H1 (cell line): Measurements from ENCODE around the gene HK1. TPM values are rescaled to one million over a fixed set of nuclear protein-coding genes. Genes with fewer than 3 reads are reported as not detected.

Source experiments
- CTCF ChIA-PET: fragments of 300-600 bp; sonication (Branson Sonifier 250); formaldehyde crosslinking; loops from one replicate; lab custom pipeline; 2021; ENCODE audit not compliant: partially characterized antibody; lab: Charles Lee
- POLR2A ChIA-PET: fragments of 300-600 bp; sonication (Branson Sonifier 250); formaldehyde crosslinking; loops from one replicate; lab custom pipeline; 2021; ENCODE audit warnings: inconsistent platforms; ENCODE audit not compliant: partially characterized antibody; lab: Charles Lee
- DNase-seq, 2 experiments: peaks; one replicate each; pipeline versions ENCODE4 v3.0.0 to v3.0.0-alpha.2; 2010 to 2022; ENCODE audit warnings: low spot score in 2 of 2, low read depth in 1 of 2, mixed read lengths in 1 of 2
- FAIRE-seq: peaks from 2 replicates; lab custom pipeline; 2011; peaks lifted over from hg19 to GRCh38; lab: Jason Lieb, UNC
- H2AFZ ChIP-seq: 2 replicates; pipeline ENCODE4 v1.8.1; 2012; ENCODE audit warnings: low read length, inconsistent platforms
- H2AK5ac ChIP-seq: 2 replicates; pipeline ENCODE4 v1.6.1; 2013; ENCODE audit warnings: low read depth, low read length
- H2BK120ac ChIP-seq: replicated peaks from 2 replicates; pipeline ENCODE3; 2013; ENCODE audit warnings: low read depth, low read length, inconsistent platforms
- H2BK12ac ChIP-seq: 2 replicates; pipeline ENCODE4 v1.6.1; 2013; ENCODE audit warnings: low read depth, low read length
- H2BK15ac ChIP-seq: 2 replicates; pipeline ENCODE4 v1.6.1; 2013; ENCODE audit warnings: low read length
- H2BK20ac ChIP-seq: 2 replicates; pipeline ENCODE4 v1.6.1; 2013; ENCODE audit warnings: low read length
- H2BK5ac ChIP-seq: 2 replicates; pipeline ENCODE4 v1.6.1; 2013; ENCODE audit warnings: low read depth, low read length
- H3K14ac ChIP-seq: 2 replicates; pipeline ENCODE4 v1.6.1; 2013; ENCODE audit warnings: inconsistent platforms; ENCODE audit not compliant: insufficient read length
- H3K18ac ChIP-seq: 2 replicates; pipeline ENCODE4 v1.6.1; 2013; ENCODE audit warnings: low read length; ENCODE audit errors: extremely low read depth
- H3K23ac ChIP-seq: 2 replicates; pipeline ENCODE4 v1.6.1; 2013; ENCODE audit warnings: inconsistent platforms; ENCODE audit not compliant: insufficient read length
- H3K23me2 ChIP-seq: 2 replicates; pipeline ENCODE4 v1.6.1; 2013; ENCODE audit warnings: low read depth, low read length
- H3K27ac ChIP-seq: 2 replicates; pipeline ENCODE4 v1.6.1; 2011; ENCODE audit warnings: low read depth, low read length, inconsistent platforms
- H3K27me3 ChIP-seq, 4 experiments: replicated peaks in 1 of 4; 1 replicate in 1 of 4; 2 replicates in 3 of 4; pipeline versions ENCODE4 v1.6.1 to v1.8.1; 2011 to 2013; ENCODE audit warnings: low read length in 3 of 4, mild to moderate bottlenecking in 3 of 4, inconsistent platforms in 2 of 4, mixed read lengths in 2 of 4, moderate library complexity in 1 of 4; ENCODE audit not compliant: control insufficient read depth in 3 of 4, insufficient read depth in 3 of 4; ENCODE audit errors: extremely low read depth in 1 of 4
- H3K36me3 ChIP-seq, 4 experiments: 2 replicates each; pipeline versions ENCODE4 v1.6.1 to v1.8.1; 2011 to 2013; ENCODE audit warnings: mild to moderate bottlenecking in 4 of 4, low read length in 3 of 4, moderate library complexity in 2 of 4, control low read depth in 1 of 4, inconsistent platforms in 1 of 4; ENCODE audit not compliant: insufficient read depth in 4 of 4, control insufficient read depth in 2 of 4
- H3K4ac ChIP-seq: replicated peaks from 2 replicates; pipeline ENCODE3; 2013; ENCODE audit warnings: low read length, low read depth, mixed read lengths, inconsistent platforms; ENCODE audit not compliant: insufficient read length
- H3K4me1 ChIP-seq, 4 experiments: replicated peaks in 1 of 4; 1 replicate in 1 of 4; 2 replicates in 3 of 4; pipeline versions ENCODE4 v1.6.1 to v1.8.1; 2011 to 2013; ENCODE audit warnings: low read length in 3 of 4, inconsistent platforms in 2 of 4, mixed read lengths in 1 of 4; ENCODE audit not compliant: insufficient read depth in 4 of 4, control insufficient read depth in 3 of 4
- H3K4me2 ChIP-seq, 2 experiments: 2 replicates each; pipeline versions ENCODE4 v1.6.1 to v1.8.1; 2011 to 2013; ENCODE audit warnings: low read depth in 2 of 2, low read length in 2 of 2, control low read depth in 1 of 2, inconsistent platforms in 1 of 2, mild to moderate bottlenecking in 1 of 2; ENCODE audit not compliant: insufficient read depth in 1 of 2
- H3K4me3 ChIP-seq, 4 experiments: fragments of 200-600, 300-600 bp in 1 of 4; sonication (generic), shearing (Covaris generic), sonication (Bioruptor Twin) in 1 of 4; 2 replicates each; pipeline versions ENCODE4 v1.5.1 to v1.8.1; 2011 to 2016; ENCODE audit warnings: low read length in 4 of 4, low read depth in 3 of 4, control low read depth in 2 of 4, inconsistent platforms in 2 of 4, mild to moderate bottlenecking in 2 of 4, mixed read lengths in 1 of 4, moderate library complexity in 1 of 4; ENCODE audit not compliant: insufficient read depth in 2 of 4; ENCODE audit errors: extremely low read depth in 1 of 4
- H3K56ac ChIP-seq: replicated peaks from 2 replicates; pipeline ENCODE3; 2013; ENCODE audit warnings: low read depth, mild to moderate bottlenecking, mixed read lengths, low read length, inconsistent platforms; ENCODE audit not compliant: insufficient read length
- H3K79me1 ChIP-seq: 2 replicates; pipeline ENCODE4 v1.6.1; 2013; ENCODE audit warnings: low read depth, low read length, control low read depth
- H3K79me2 ChIP-seq, 2 experiments: 2 replicates each; pipeline versions ENCODE4 v1.6.1 to v1.8.1; 2012 to 2013; ENCODE audit warnings: low read length in 2 of 2, mild to moderate bottlenecking in 2 of 2, inconsistent platforms in 1 of 2; ENCODE audit not compliant: insufficient read depth in 2 of 2, control insufficient read depth in 1 of 2
- H3K9ac ChIP-seq, 4 experiments: replicated peaks in 1 of 4; 1 replicate in 1 of 4; 2 replicates in 3 of 4; pipeline versions ENCODE4 v1.6.1 to v1.8.1; 2011 to 2013; ENCODE audit warnings: low read depth in 3 of 4, low read length in 3 of 4, control low read depth in 2 of 4, mild to moderate bottlenecking in 2 of 4, moderate library complexity in 2 of 4, inconsistent platforms in 1 of 4; ENCODE audit errors: extremely low read depth in 1 of 4
- H3K9me3 ChIP-seq, 2 experiments: 2 replicates each; pipeline versions ENCODE4 v1.6.1 to v1.8.1; 2012 to 2013; ENCODE audit warnings: mild to moderate bottlenecking in 2 of 2, moderate library complexity in 2 of 2, control low read depth in 1 of 2, inconsistent platforms in 1 of 2, low read depth in 1 of 2, low read length in 1 of 2, mixed read lengths in 1 of 2; ENCODE audit not compliant: insufficient read depth in 2 of 2
- H4K20me1 ChIP-seq, 2 experiments: replicated peaks in 1 of 2; 2 replicates each; pipeline versions ENCODE3 to v1.8.1; 2011 to 2013; ENCODE audit warnings: inconsistent platforms in 2 of 2, low read length in 2 of 2, mild to moderate bottlenecking in 1 of 2; ENCODE audit not compliant: insufficient read depth in 2 of 2, control insufficient read depth in 1 of 2
- H4K5ac ChIP-seq: 2 replicates; pipeline ENCODE4 v1.6.1; 2013; ENCODE audit warnings: low read length, low read depth, mixed read lengths, inconsistent platforms; ENCODE audit not compliant: insufficient read length
- H4K8ac ChIP-seq: 2 replicates; pipeline ENCODE4 v1.8.0; 2013; ENCODE audit warnings: mild to moderate bottlenecking, moderate library complexity, low read length, inconsistent platforms; ENCODE audit not compliant: insufficient read depth; ENCODE audit errors: extremely low read depth
- H4K91ac ChIP-seq: replicated peaks from 2 replicates; pipeline ENCODE3; 2013; ENCODE audit warnings: low read length, mixed read lengths, inconsistent platforms; ENCODE audit not compliant: insufficient read length
- BACH1 ChIP-seq: IDR thresholded peaks from 2 replicates; pipeline ENCODE4 v1.6.1; 2012; ENCODE audit warnings: low read length, improper control_type of control experiment
- BCL11A ChIP-seq, 2 experiments: IDR thresholded peaks; one replicate each; pipeline ENCODE4 v1.6.1; 2011; ENCODE audit warnings: low read depth in 2 of 2, low read length in 2 of 2, mild to moderate bottlenecking in 2 of 2
- EGR1 ChIP-seq: IDR thresholded peaks from 2 replicates; pipeline ENCODE4 v1.6.1; 2011; ENCODE audit warnings: low read depth, low read length, borderline replicate concordance
- EP300 ChIP-seq, 2 experiments: IDR thresholded peaks; 1 replicate in 1 of 2; 2 replicates in 1 of 2; pipeline ENCODE4 v1.6.1; 2011 to 2012; ENCODE audit warnings: low read depth in 2 of 2, low read length in 2 of 2, mild to moderate bottlenecking in 2 of 2, borderline replicate concordance in 1 of 2, inconsistent platforms in 1 of 2, moderate library complexity in 1 of 2
- EZH2 ChIP-seq: fragments of 200-600 bp; sonication (generic); IDR thresholded peaks from 2 replicates; pipeline ENCODE4 v1.7.1; 2012; ENCODE audit warnings: low read depth, mild to moderate bottlenecking, moderate library complexity, low read length, inconsistent platforms; ENCODE audit not compliant: severe bottlenecking
- POLR2AphosphoS5 ChIP-seq: IDR thresholded peaks from 2 replicates; pipeline ENCODE4 v1.6.1; 2011; ENCODE audit warnings: low read depth, low read length
- WGBS, 2 experiments: shearing (Covaris generic) in 1 of 2; methylation state at CpG; one replicate each; pipeline versions ENCODE4 v1.1.6 to v1.1.7; 2013 to 2015; ENCODE audit warnings: low lambda C conversion rate in 2 of 2, mixed read lengths in 2 of 2, inconsistent platforms in 1 of 2, low coverage in 1 of 2, missing lambda C conversion rate in 1 of 2; ENCODE audit not compliant: insufficient replicate concordance in 2 of 2, insufficient coverage in 1 of 2, insufficient read length in 1 of 2; ENCODE audit errors: extremely low coverage in 1 of 2, missing lambda C conversion rate in 1 of 2; 5-methylcytosine and 5-hydroxymethylcytosine counted together
- polyA plus RNA-seq, 7 experiments: library from polyadenylated mRNA; depleted of rRNA in 3 of 7; stranded (reverse) in 5 of 7; unstranded in 2 of 7; fragments of >200 nt in 5 of 7; fragments of 200-250 nt in 2 of 7; gene quantifications; 1 replicate in 5 of 7; 2 replicates in 1 of 7; 4 replicates in 1 of 7; pipeline versions ENCODE4 v1.2.1 to v1.2.3, GENCODE V29; 2011 to 2013; ENCODE audit warnings: missing spikeins in 2 of 7, mixed read lengths in 2 of 7
- total RNA-seq: library from RNA; stranded (reverse); fragmentation: NEBNext Ultra II Directional; extraction: Animal tissue kit (Norgen Biotek cat#: 25700); gene quantifications from 2 replicates; pipeline ENCODE4 v1.2.1, GENCODE V29; 2021

The HK1 gene
- total and polyA plus RNA-seq, 2 of the 8 experiments (the other 6 are each of a cell fraction or from before 2014, with no cell fraction given) = 55.8 to 247 TPM

GRCh38 chr10:69434169-69434568, 155.9 kb downstream of the HK1 start:
- H3K23ac ChIP-seq = no peak overlapping the region
- no peak overlapping the region for H2BK12ac ChIP-seq
- TF ChIP-seq EZH2 (no peak), BACH1 (no peak), EP300 (IDR thresholded peaks at IDR 0.05; ENCODE audit: borderline replicate concordance in 1 of 2, low read depth in 2 of 2, low read length in 2 of 2) (no peak), POLR2AphosphoS5 (no peak), EGR1 (no peak), BCL11A (IDR thresholded peaks at IDR 0.05; ENCODE audit: low read depth in 2 of 2, low read length in 2 of 2) (no peak)
- H3K18ac ChIP-seq = no peak overlapping the region
- ChIA-PET CTCF (interaction anchor here (0.7 to 16.6 kb wide), 4 partner anchors 16 to 201 kb away, joined by 3 to 150 read pairs (median 3); partner anchors contain the start of gene TSPAN15), POLR2A (no interaction called here)
- H2AK5ac ChIP-seq = no peak overlapping the region
- 86% methylated on average over 2 of the region's 2 CpGs; no CpG with 5 or more reads in 1 of the 2 experiments for WGBS, 2 experiments
- H3K4me2 ChIP-seq = no peak overlapping the region
- no peak overlapping the region for H3K4me3 ChIP-seq
- H2BK15ac ChIP-seq = no peak overlapping the region
- no peak for FAIRE-seq
- H2BK20ac ChIP-seq = no peak overlapping the region
- H3K23me2 ChIP-seq = no peaks in the 10 kb centered on the region
- H3K4me1 ChIP-seq = no peaks in the 10 kb centered on the region
- H3K36me3 ChIP-seq = no peaks in the 10 kb centered on the region
- no peak overlapping the region for H3K14ac ChIP-seq
- no peak overlapping the region for H4K91ac ChIP-seq
- no peak overlapping the region for H2AFZ ChIP-seq
- no peaks in the 10 kb centered on the region for H3K27me3 ChIP-seq
- no peak for DNase-seq
- no peak overlapping the region for H4K8ac ChIP-seq
- no peaks in the 10 kb centered on the region for H4K20me1 ChIP-seq
- H3K56ac ChIP-seq = no peak overlapping the region
- H4K5ac ChIP-seq = no peak overlapping the region
- no peaks in the 10 kb centered on the region for H3K79me1 ChIP-seq
- no peaks in the 10 kb centered on the region for H3K9me3 ChIP-seq
- H3K79me2 ChIP-seq = no peaks in the 10 kb centered on the region
- H3K4ac ChIP-seq = no peak overlapping the region
- no peak overlapping the region for H2BK5ac ChIP-seq
- no peak overlapping the region for H3K27ac ChIP-seq
- no peak overlapping the region for H2BK120ac ChIP-seq
- no peak overlapping the region for H3K9ac ChIP-seq
